GM12872 (cell line): ENCODE measurements around the gene TMEM72.

Experiments used
- TF ChIP-seq, protein P1 (sequence below): IDR thresholded peaks from 3 replicates; pipeline ENCODE4 v1.5.1; 2011; ENCODE audit warnings: low read depth, mild to moderate bottlenecking, low read length, moderate library complexity; ENCODE audit not compliant: insufficient read depth

Gene TMEM72

DNA sequence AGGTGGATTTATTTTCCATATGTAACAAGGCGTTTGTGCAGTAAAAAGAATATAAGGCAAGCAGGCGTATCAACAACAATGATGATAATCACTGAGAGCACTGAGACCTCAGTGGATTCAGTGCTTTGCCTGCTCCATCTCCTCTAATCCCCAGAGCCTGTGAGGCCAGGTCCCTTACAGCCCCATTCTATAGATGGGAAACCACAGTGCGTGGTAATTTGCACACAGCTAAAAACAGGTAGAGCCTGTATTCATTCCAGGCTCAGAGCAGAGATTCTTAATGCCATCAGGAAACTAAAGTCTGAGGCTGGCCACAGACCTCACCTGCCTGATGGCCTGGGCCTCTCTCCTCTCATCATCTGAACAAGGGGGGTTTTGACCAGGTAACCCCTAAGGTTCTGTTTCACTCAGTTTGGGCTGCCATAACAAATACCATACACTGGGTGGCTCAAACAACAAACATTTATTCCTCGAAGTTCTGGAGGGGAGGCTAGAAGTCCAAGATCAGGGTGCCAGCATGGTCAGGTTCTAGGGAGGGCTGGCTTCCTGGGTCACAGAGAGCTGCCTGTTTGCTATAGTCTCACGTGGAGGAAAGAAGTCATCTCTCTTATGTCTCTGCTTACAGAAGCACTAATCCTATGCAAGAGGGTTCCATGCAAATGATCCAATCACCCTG, 38.1 kb downstream of the TMEM72 start:
- TF ChIP-seq, protein P1, sequence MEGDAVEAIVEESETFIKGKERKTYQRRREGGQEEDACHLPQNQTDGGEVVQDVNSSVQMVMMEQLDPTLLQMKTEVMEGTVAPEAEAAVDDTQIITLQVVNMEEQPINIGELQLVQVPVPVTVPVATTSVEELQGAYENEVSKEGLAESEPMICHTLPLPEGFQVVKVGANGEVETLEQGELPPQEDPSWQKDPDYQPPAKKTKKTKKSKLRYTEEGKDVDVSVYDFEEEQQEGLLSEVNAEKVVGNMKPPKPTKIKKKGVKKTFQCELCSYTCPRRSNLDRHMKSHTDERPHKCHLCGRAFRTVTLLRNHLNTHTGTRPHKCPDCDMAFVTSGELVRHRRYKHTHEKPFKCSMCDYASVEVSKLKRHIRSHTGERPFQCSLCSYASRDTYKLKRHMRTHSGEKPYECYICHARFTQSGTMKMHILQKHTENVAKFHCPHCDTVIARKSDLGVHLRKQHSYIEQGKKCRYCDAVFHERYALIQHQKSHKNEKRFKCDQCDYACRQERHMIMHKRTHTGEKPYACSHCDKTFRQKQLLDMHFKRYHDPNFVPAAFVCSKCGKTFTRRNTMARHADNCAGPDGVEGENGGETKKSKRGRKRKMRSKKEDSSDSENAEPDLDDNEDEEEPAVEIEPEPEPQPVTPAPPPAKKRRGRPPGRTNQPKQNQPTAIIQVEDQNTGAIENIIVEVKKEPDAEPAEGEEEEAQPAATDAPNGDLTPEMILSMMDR: no peak

DNA sequence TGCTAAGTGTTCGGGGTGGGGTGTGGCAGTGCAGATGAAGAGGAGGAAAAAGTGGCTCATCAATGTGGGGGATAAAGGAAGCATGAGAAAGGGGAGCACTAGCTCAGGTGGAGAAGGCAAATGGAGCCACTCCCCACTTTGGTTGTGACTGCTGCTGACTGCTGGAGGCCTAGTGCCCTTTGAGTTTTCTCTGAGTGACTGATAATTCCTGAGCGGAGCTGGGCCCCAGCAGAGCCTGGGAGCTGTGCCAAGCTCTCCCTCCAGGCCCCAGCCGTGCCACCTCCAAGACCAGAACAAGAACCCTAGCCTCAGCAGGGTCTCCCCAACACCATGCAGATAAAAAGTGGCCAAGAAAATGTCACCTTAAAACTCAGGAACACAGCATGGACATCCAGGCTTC, 38.8 kb downstream of the TMEM72 start:
- TF ChIP-seq, protein P1: no peak

DNA sequence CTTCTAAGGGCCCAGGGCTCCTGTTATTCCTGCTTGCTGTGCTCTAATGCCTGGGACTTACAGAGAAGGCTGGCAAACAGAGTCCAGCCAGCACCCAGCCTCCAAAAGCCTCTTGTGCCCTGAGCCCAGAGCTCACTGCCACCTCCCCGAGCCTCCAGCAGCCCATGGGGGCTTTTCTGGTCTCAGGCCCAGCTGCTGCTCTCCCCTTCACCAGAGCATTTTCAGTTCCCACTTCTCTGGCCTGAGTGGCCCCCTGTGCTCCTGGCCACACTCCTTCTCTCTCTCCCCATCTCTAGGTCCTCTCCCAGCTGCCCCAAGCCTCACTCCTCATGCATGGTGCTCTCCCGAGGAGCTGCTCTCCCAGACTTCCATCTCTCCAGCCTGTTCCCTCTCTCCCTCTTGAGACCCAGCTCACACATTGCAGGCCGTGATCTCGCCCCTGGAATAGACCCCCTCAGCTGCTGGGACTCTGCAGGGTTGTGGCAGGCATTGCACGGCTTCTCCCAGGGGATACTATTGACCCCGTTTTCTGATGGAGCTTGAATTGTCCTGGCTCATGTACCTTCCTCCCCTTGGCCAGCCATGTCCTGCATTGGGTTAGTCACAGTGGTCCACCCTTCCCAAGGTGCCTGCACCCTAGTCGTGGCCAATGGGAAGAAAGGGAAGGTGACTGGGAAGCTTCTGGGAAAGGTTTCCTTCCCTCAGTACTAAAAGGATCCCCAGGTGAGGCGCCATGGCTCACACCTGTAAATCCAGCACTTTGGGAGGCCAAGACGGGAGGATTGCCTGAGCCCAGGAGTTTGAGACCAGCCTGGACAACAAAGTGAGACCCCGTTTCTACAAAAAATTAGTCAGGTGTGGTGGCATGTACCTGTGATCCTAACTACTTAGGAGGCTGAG, 39.4 kb downstream of the TMEM72 start:
- TF ChIP-seq, protein P1: no peak

DNA sequence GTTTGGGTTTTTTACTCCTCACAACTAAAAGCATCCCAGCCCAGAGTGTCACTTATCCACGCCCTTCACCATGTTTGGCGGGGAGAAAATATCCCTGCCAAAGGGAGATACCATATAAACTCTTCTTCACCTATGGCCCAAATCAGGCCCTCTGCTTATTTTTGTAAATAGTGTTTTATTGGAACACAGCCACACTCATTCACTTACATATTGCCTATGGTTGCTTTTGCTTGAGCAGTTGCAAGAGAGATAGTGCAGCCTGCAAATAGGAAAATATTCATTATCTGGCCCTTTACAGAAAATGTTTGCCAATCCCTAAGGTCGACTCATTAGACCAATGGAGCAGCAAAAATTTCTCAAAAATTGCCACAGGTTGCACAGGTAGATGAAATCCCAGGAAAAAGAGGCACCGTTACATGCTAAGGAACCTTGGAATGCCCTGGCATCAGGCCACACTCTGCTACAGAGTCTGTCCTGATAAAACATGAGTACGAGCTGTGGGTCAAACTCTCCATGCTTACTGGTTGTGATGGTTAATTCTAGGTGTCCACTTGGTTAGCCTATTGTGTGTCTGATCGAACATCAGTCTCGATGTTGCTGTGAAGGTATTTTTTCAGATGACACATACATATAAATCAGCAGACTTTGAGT, 40.6 kb downstream of the TMEM72 start:
- TF ChIP-seq, protein P1: no peak

DNA sequence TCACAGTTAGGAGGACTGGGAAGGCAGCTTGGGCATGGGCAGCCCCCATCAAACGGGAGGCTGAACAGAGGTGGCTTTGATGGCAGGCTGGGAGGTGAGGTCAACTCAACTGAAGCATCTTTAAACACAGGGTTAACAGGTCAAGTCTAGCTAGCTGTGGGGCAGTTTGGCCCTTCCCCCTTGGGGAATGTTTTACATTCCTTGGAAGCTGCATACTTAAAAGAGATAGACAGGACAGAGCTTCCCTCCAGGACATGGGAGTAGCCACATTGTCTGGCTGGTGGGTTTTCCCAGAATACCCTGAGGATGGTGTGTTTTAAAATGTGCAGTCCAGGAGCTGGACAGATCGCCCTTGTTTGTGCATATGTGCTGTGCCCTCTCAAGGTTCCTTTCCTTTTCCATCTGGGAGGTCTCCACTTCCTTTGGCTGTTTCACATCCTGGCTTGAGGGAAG, 41.7 kb downstream of the TMEM72 start:
- TF ChIP-seq, protein P1: no peak

DNA sequence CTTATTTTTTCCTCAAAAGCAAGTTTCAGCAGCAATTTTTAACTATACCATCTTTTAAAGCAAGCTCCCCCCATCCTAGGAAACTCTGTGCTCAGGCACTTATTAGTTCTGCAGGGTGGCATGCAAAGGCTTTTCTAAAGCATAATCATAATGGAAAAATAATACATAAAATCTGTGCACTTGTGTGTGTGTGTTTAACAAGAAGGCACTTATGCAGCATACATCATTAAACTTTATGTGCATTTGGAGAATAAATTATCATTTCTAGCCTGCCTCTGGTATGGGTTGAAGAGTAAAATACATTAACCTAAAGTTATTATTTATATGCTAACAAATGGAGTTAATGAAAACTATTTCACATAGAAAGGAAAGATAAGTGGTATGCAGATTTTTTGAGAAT, 42.9 kb downstream of the TMEM72 start:
- TF ChIP-seq, protein P1: no peak

DNA sequence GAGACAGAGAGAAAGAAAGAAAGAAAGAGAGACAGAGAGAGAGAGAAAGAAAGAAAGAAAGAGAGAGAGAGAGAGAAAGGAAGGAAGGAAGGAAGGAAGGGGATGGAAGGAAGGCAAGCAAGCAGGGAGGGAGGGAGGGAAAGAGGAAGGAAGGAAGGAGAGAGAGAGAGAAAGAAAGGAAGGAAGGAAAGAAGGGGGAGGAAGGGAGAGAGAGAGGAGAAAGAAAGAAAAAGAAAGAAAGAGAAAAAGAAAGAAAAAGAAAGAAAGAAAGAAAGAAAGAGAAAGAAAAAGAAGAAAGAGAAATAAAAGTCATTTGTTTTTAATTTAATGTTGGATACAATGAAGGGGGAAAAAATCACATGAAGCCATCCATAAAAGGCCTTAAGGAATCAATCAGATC, 43.8 kb downstream of the TMEM72 start:
- TF ChIP-seq, protein P1: no peak
